Stimulated activated CD8-positive, alpha-beta memory T cell treated with anti-CD3 and anti-CD28 coated beads, Interleukin-12 subunit alpha, Interleukin-12 subunit beta, amount 100 ng/mL, for 4 hours (primary cell): ENCODE results near the gene IPO7.

Source experiments
- DNase-seq: peaks from one replicate; pipeline ENCODE4 v3.0.0-alpha.2; 2020; ENCODE audit warnings: low read depth

Gene IPO7

DNA sequence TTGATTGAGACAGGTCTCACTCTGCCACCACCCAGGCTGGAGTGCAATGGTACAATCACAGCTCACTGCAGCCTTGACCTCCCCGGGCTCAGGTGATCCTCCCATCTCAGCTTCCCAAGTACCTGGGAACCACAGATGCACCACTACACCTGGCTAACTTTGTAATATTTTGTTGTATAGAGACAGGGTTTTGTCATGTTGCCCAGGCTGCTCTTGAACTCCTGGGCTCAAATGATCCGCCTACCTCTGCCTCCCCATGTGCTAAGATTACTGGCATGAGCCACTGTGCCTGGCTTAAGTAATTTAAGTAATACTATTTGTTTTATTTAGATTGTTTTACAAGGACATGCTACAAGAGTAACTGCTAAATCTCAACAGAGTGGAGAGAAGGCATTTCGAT lies 109.9 kb downstream of the IPO7 start:
- no peak for DNase-seq

DNA sequence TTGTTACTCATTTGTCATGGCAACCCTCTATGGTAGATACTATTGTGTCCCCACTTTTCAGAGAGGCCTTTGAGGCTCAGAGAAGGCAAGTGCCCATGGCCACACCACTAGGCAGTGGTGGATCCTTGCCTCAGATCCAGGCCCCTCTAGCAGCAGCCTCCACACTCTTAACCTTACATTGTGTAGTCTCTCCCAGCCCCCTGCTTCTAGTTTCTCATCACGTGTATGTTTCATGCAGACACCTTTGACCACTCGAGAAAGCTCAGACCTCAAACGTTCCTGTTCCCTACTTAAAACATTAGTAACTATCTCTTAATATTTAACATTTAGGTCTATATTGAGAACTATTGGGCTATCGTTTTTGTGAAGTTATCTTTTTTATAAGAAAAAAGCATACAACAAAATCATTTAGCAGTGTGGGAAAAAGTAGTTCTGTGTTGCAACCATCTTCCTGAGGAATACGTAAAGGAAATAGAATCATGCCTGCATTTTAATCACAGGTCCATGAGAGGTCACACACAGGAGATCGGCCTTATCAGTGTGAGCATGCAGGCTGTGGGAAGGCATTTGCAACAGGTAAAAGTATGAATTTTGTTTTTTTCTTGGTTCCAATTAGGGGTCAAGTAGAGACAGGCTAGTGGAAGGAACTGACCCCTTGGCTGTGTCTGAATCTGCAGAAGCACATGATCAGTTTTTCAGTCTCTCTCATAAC lies 111.5 kb downstream of the IPO7 start:
- no peak for DNase-seq
